ENCODE measurements around the gene SEM1.

DNA sequence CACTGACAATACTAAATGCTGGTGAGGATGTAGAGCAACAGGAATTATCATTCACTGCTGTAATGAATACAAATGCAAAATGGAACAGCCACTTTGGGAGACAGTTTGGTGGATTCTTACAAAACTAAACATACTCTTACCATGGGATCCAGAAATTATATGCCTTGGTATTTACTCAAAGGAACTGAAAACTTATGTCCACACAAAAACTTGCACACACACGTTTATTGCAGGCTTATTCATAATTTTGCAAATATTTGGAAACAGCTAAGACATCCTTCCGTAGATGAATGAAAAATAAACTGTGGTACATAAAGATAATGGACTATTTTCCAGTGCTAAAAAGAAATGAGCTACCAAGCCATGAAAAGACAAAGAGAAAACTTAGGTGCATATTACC lies 69.6 kb downstream of the SEM1 start:
- TF ChIP-seq GATA2 (IDR thresholded peaks at IDR 0.05; ENCODE audit: low read depth, low read length) (no peak), GATA3 (IDR thresholded peaks at IDR 0.05; ENCODE audit: low read depth, low read length) (no peak)

All from SH-SY5Y (cell line).